Ishikawa (cell line): ENCODE data around the gene ATXN1L.

Experiments used
- MAX ChIP-seq: IDR thresholded peaks from 2 replicates; pipeline ENCODE4 v1.6.1; 2012
- RAD21 ChIP-seq: IDR thresholded peaks from 2 replicates; pipeline ENCODE4 v1.6.1; 2012; ENCODE audit warnings: low read depth
- TAF1 ChIP-seq: IDR thresholded peaks from 2 replicates; pipeline ENCODE4 v1.6.1; 2012; ENCODE audit warnings: low read depth, mild to moderate bottlenecking

- TF ChIP-seq TAF1 = no peak
- TF ChIP-seq RAD21 = no peak
- no peak for TF ChIP-seq MAX
Observed at GRCh38 chr16:71852158-71852557, 6.4 kb downstream of the ATXN1L start.
